CD4-positive, alpha-beta T cell treated with Interleukin-4 for 4 hours (primary cell): ENCODE results near the gene EML3.
"Not testable (repeated sequence)": the region's sequence is repeated elsewhere in the genome, so short reads cannot be mapped to it uniquely, and the experiment has no call there.

Experiments
- DNase-seq: peaks from one replicate; pipeline ENCODE4 v3.0.0-alpha.2; 2020

Gene EML3

DNA sequence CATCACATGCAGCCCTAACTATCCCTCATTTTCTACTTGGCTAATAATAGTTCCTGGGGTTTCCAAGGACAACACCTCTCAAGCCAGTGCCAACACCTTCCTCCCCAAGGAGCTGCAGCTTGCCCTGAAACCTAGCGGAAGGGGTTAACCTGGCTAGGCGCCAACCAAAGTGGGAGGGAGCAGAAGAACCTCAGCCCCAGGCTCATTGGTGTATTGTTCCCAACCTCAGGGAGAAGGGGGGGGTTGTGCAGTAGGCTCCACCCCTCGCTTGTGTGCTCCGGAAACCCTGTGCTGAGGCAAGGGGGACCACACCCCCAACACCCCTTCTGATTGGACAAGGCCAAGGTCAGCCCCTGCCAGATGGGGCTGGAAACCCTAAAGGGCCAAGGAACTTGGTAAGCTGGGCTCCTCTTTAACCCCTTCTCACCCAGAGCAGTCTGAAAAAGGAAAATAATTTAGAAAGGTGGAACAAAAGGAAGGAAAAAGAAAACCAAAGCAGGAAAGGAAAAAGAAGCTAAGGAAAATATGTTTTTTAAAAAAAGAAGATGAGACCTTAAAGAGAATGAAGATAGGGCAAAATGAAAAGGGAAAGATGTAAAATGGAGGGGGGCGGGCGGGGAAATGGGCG, 13.4 kb downstream of the EML3 start:
- peak; percentile 99 for DNase-seq

DNA sequence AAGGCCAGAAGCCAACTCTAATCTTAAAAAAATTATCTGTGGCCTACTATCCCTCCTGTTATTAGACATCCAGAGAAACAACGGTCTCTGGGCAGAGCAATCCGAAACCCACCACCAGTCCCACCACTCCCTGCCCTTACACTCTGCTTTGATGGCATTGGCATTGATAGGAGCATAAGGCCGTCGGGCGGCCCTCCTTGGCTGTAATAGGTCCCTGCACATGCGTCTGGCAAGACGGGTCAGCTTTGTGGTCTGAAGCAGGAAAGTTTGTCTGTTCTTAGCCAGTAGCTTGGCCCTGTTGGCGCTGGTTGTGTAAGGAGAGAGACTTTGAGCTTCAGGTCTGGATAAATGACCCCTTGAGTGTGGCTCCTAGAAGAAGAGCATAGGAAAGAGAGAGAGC, 17.5 kb downstream of the EML3 start:
- no peak for DNase-seq

DNA sequence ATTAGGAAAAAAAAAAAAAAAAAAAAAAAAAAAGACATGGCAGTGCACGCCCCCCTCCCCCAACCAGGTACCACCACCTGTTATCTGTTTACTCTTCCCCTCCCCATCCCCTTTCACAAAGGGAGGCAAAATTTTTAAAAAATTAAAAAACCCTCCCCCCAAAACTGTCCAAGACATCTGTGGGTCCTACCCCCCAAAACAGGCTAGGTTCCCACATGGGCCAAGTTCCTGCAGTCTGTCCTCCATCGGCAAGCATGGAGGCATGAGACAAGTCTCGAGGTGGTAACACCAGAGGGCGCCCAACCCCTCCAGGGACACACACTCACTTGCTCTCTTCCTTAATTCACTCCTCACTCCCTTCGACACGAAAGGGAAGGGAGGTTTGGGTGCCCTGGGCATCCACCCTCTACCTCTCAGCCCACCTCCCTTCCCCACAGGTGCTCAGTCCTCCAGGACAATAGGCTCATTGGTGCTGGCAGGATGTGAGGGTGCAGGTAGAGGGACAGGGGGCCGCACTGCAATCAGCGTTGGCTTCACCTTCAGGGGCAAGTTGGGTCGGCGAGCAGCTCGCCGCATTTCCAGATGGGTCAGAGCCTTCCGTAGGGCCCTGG, 19.0 kb downstream of the EML3 start:
- DNase-seq, result peak; percentile 78

DNA sequence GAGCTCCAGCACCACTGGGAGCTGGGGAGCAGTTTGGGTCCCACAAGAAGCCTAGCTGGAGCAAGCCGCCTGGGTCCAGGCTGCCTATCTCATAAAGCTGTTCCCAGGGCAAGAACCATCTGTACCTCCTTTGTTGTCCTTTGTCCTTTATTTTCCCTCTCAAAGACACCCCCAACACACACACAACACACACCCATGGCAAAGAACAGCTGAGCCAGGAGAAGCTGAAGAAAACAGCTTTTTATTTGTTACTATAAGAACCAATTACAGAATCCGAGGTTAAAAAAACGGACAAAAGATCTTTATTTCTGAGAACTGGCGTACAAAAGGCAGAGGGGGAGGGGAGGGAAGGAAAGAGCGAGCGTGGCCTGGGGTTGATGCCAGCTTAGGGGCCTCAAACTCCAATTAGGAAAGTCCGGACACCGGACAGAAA, 19.6 kb downstream of the EML3 start:
- no peak for DNase-seq

DNA sequence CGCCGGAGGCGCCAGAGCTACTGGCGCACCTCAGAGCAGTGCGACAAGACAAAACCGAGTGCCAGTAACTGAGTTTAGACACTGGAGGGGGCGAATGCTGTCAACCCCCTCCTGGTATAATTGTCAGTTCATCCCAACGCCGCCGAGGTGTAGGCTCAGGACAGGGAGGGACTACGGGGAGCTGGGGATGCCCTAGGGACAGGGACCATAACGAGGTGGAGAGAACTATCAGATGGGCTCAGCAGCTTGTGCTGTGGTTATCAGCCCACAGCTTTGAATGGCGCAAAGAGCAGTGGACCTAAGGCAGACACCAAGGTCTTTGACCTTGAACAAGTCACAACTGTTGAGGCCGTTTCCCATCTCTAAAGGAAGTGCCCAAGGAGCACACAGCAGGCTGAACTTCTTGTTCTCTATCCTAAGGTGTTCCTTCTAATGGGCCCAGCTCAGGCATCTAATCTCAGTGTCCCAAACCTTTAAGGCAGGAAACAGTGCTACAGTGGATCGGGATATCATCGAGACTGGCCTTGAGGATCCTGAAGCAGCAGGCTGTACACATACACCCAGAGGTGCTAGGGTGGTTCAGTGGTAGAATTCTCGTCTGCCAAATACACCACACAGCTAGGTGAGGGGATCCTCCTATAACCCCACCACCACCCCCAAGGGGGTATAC, 20.3 kb downstream of the EML3 start:
- DNase-seq, result no peak

DNA sequence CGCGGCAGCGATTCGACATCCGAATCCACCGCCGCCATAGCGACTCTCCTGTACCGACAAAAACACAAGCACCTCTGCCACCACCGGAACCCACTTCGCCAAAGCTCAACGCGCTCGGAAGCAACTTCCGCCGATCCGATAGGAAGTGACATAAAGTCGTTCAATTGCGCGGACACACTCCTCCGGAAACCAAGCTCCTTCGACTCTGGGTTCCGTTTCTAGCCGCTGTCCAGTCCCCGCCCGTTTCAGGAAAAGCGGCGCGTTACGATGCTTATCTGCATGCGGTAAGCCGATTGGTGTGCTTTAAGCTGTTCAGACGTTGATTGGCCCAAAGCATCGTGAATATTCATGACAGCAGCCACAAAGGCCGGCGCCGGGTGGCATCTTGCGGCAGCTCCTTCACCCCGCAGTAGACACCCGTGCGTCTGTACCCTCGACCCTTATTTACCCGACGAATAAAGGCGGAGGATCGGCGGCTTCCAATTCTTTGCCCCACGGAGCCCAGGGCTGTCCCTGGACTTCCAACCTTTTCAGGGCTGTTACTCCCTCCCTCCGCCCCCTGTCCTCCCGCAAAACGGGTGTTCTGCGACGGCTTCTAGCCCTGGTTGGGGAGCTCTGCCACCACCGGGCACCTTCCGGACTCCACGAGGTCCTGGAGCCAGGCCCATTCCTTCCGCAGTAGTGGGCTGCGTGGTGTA, 21.0 kb downstream of the EML3 start, which contains the start of gene TUT1:
TUT1 (minus strand) TSS at position 76 of the 698 bp plus-strand sequence; CDS start at position 38, 38 bp downstream.
- DNase-seq, result peak; percentile 99

DNA sequence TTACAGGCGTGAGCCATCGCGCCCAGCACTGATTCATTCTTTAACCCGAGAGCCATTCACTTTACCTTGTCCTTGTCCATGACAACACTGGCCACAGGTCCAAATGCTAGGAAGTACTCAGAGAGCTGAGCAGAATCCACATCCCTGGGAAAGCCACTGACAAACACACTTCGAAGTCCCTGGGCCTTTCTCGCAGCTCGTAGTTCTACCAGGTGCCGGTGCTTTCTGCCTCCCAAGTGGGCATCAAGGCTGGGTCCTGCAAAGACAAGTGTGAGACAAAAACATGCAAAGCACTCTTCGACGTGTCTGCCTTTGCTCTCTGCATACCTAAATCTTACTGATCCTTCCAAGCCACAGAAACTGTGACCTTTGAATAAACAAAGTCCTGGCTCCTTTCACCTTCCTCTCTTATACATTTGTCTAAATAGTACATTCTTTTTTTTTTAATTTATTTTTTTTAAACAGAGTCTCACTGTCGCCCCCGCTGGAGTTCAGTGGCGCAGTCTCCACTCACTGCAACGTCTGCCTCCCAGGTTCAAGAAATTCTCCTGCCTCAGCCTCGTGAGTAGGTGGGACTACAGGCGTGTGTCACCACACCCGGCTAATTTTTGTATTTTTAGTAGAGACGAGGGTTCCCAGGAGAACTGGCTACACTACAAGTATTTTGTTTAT, 23.5 kb downstream of the EML3 start:
- no peak for DNase-seq

DNA sequence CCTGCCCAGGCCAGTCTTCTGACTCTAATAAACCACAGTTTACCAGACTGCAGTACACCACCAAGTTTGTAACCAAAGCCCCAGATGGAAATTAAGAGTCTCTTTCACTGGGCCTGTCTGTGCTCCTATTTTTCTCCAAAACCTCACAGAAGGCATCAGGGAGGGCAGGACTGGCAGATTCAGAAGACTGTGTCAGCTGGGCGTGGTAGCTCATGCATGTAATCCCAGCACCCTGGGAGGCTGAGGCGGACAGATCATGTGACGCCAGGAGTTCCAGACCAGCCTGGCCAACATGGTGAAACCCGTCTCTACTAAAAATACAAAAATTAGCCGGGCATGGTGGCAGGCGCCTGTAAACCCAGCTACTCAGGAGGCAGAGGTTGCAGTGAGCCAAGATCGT, 27.2 kb downstream of the EML3 start:
- not testable (repeated sequence) for DNase-seq

DNA sequence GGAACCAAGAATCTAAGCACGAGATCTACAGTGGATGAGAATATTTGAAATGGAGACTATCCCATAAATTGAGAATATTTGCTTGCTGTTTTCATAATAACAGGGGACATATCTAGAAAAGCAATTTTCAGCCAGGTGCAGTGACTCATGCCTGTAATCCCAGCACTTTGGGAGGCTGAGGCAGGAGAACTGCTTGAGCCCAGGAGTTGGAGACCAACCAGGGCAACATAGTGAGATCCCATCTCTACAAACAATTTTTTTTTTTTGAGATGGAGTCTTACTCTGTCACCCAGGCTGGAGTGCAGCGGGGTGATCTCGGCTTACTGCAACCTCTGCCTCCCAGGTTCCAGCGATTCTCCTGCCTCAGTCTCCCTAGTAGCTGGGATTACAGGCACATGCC, 30.8 kb downstream of the EML3 start:
- DNase-seq, result not testable (repeated sequence)

DNA sequence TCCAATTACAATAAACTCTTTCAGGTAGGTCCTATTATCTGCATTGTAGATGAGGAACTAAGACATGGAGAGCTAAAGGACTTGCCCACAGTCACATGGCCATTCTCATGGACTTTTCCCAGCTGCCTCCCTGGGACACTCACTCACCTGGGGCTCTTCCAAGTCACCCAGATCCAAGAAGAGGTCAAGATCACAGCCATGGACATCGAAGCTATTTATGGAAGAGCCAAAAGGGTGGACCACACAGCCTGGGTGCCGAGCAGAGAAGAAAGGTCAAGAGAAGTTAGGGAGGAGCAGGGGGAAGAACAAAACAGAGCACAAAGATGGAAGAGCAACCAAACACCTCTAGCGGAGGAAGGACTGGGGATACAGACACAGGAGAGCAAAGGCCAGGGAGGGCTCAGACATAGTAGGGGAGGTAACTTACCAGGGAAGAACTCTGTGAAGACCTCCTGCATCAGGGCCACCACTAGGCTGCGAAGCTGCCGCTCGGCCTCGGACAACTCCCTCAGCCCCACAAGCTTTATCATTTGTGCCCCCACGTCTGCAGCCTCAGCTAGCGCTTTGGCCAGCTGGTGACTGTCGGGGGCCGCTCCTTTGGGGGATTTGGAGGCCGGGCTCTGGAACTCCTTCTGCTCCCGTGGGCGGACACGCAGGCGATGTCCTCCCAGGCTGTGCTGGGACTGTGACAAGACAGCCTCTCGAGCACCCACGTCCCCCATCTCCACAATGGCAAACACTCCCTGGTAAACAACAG, 31.4 kb downstream of the EML3 start:
- DNase-seq, result no peak

DNA sequence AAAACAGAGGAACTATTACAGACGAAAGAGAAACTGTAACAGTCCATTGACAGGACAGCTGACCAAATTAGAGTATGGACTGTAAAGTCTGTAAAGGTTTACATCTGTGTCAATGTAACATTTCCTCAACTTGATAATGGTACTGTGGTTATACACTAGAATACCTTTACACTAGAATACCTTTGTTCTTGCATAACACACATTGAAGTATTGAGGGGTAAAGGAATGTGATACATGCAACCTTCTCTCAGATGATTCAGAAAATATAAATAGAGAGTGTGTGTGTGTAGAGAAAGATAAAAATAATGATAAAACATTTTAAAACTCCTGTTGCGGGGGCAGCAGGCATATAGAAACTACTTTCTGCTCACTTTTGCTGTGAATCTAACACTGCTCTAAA, 33.3 kb downstream of the EML3 start:
- no peak for DNase-seq

DNA sequence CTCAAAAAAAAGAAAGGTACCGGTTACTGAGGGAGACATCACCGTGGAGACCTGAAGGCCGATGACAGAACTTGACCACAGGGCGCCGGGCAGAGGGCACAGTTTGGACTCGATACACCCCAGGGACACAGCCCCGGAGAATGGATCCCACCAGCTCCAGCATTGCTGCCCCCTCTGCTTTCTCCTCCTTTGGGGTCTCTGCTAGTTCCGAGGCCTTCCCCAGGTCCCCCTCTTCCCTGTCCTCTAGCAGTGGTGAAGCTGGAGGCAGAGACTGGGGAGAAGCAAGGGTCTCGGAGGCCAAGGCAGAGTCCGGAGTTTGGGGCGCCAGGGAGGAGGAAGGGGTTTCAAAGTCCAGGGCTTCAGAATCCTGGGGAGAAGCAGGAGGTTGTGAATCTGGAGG, 34.0 kb downstream of the EML3 start:
- DNase-seq, result no peak

DNA sequence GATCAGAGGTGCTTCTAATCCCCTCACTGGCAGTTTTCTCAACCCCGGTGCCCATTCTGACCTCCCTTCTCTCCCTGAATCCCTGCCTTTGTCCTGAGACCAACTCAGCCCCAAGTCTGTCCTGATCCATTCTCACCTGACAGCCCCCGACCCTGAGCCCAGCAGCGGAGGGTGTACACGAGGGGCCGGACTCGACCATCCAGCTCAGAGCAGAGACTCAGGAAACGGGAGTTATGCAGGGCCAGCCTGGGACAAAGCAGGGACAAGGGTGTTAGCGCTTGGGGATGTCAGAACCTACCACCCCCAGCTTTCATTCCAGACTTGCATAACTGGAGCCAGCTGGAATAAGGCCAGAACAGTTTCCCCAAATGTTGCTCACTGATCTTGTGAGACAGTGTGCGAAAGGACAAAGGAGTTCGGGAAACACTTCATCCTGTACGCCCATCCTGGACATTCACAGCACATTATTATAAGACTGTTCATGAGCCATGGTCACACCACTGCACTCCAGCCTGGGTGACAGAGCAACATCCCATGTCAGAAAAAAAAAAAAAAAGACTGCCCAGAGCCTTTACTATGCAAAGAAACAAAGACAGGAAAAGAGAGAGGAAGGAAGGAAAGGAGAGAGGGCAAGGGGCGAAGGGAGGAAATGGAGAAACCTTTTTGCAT, 35.4 kb downstream of the EML3 start:
- no peak for DNase-seq

DNA sequence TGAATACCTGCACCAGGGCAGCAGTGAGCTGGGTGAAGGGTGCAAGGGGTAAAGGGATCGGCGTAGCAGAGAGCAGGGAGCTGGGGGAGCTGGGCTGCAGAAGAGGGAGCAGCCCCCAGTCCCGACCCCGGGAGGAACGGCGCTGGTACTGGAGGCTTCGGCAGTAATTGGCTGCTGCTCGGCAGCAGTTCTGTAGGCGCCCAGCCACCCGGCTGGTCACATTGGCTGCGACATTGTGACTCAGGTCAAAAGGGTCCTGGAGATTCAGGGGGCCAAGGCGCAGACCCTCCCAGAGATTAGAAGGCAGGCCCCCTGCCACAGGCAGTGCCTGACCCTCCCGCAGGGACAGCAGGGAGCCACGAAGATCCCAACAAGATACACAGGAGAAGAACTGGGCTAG, 36.7 kb downstream of the EML3 start:
- no peak for DNase-seq

DNA sequence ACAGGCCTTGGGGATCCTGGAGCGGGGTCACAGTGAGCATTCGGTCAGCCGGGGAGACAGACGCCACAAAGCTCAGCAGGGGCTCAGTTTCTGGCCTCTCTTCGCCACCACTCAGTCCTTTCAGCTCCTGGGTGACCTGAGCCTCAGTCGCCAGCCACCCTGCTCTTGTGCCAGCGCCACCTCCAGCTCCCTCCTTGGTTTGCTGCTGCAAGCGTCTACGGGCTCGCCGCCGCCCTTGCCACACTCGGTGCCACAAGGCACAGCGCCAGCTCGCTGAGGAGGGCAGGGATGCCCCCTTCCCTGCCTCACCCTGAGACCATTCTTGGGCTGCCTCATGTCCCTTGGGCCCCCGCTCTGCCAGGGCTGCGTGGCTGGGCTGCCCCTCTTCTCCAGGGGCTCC, 37.4 kb downstream of the EML3 start:
- DNase-seq, result no peak

DNA sequence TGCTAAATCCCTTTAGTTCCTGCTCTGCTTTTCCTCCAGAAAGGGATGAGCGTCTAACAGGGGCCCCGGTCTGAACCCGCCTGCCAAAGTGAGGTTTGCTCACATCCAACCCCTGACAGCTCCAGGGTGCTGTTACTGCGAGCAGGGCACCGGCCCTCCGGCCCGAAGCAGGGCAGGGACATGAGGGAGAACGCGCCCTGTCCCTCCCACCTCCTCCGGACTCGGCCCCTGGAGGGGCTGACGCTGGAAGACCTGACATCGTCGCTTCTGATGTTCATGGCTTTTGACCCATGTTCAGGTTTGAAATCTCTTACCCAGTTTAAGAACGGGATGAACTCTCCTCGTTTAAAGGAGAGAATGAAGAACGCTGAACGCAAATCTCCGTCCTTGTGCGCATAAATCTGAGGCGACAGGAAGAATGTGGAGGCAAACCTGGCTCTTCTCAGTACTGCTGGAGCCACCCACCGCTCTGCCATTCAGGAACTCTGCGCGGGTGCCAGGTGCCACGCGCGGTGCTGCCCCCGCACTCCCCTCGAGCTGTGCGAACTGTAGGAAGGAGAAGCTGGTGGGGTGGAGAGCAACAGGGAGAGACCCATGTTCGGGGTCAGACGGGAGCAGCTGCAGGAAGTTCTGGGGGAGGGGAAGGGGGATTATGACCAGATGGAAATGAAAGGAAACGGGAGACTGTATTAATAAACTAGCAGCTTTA, 38.1 kb downstream of the EML3 start:
- peak; percentile 2 for DNase-seq

DNA sequence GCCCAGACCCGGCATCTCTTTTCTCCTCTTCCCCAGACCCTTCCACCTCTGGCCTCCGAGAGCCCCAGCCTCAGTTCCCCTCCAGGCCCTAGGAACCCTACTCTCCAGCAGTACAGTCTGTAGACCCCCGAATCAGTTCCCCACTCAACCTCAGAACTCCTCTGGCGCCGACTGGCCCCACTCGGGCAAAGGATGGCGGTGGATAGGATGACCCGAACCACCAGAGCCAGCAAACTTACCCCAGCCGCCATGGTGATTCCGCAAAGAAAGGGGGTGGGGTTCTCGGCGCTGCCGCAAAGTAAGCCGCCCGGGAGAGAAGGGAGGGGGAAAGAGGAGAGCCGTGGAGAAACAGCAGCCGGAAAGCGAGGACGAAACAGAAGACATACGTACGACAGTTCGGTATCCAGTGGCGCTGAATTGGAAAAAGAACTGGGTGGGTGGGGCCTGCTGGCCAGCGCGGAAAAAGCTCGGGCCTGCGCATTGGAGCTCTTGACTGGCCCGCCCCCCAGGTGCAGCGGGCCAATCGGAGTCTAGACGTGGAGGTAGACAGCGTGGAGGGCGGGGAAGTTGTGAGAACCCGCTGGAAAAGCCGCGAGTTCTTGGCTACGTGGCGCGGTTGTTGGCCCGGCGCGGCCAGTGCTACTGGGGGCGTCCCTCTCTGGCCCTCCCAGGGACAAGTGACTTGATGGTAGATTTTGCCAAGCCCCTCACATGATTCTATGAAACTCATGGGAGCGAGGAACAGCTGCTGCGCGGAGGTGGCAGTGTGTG, 38.8 kb downstream of the EML3 start, which contains the start of gene EEF1G:
EEF1G (minus strand) TSS at position 300 of the 771 bp plus-strand sequence; CDS start at position 251, 49 bp downstream.
- DNase-seq, result peak; percentile 99

DNA sequence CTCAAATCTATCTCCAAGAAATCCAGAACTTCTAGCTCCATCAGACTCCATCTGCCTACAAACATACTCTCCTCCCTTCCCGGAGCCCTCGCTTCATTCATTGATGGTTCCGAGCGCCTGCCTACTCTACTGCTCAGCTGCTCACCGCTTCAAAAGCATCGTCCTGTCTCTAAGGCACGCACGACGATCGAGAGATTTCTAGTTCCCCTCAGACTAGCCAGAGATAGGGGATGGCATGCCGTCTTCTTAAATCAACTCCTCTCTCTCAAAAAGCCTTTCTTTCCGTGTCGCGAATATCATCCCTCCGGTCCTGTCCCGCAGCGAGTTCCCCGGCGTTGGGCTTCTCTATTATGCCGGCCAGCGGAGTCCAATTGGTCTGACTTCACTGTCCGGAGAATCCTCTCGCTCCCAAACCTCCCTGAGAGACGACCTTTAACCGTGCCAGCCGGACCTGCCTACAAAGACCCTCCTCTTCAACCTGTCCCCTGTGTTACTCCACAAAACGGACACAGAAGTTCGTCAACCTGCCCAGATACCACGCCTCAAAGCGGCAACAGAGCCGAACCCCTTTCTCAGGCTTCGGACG, 39.5 kb downstream of the EML3 start:
- peak; percentile 17 for DNase-seq

DNA sequence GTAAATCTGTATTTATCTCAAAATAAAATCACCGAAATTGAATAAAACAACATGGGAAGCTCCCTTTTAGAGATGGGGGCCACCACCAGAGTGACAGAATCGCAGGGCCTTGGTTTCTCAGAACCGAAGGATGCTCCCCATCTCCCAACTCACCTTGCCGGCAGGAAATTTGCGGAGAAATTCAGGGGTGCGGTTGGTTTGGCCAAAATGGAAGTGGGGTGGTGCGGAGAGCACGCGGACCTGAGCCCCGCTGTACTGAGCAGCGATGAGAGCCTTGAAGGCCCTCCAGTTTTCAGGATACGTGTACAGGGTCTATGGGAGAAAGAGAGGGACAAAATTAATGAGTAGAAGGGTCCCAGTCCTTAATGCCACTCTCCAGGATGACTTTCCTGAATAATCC, 40.1 kb downstream of the EML3 start:
- no peak for DNase-seq

DNA sequence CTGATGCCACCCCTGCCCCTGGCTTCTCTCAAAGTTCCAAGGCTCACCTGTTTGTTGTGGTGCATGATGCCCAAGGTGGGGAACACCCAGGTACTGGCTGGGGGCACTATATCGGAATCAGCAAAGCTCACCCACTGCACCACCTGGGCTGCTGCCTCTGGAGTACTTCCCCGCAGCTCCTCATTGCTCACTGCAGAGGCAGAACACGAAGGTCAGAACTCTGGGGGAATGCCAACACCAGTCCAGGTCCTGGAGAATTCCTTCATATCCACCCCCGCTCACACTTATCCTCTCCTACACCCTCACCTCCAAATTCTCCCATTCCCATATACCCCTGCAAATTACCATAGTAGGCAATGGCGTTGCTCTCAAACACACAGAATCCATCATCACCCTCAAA, 41.1 kb downstream of the EML3 start:
- DNase-seq, result not testable (repeated sequence)
